ENCODE measurements around the gene MOAP1. TPM values are rescaled to one million over a fixed set of nuclear protein-coding genes. Genes with fewer than 3 reads are reported as not detected.
"Not testable (repeated sequence)": the region's sequence is repeated elsewhere in the genome, so short reads cannot be mapped to it uniquely, and the experiment has no call there.

Gene MOAP1
- polyA plus RNA-seq, 1 donor, result 34.3 TPM

DNA sequence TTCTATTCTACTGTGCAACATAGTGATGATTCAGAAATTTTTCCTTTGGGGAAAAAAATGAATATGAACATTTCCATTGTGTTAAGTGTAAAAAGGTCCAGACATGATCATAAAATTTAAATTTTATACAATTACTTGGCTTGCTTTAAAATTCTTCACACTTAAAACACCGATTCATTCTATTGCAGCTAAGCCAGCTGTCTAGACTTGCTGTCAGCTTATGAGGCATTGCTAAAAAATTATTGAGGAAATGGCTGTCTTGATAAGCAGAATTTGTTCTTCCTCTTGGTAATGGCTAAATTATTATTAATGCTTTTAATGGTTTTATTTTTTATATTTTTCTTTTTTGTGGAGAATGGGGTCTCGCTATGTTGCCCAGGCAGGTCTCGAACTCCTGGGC lies 2.3 kb upstream of the MOAP1 start:
- Histone ChIP-seq H3K4me3 (ENCODE audit: low read length) (no peak overlapping the region), H3K9me3 (ENCODE audit: control insufficient read depth, low read depth, low read length) (no peaks in the 10 kb centered on the region), H3K27me3 (ENCODE audit: control insufficient read depth, insufficient read depth, low read length) (no peaks in the 10 kb centered on the region), H3K27ac (ENCODE audit: low read length) (no peak overlapping the region), H3K4me1 (ENCODE audit: control insufficient read depth, insufficient read depth, low read length) (peaks cover 11% of the 10 kb centered on the region), H3K36me3 (ENCODE audit: control insufficient read depth, insufficient read depth, low read length) (peaks cover 18% of the 10 kb centered on the region)
- DNase-seq, result no peak
- WGBS (ENCODE audit: insufficient coverage, low lambda C conversion rate), result no CpG with 5 or more reads among the region's 3 CpGs

DNA sequence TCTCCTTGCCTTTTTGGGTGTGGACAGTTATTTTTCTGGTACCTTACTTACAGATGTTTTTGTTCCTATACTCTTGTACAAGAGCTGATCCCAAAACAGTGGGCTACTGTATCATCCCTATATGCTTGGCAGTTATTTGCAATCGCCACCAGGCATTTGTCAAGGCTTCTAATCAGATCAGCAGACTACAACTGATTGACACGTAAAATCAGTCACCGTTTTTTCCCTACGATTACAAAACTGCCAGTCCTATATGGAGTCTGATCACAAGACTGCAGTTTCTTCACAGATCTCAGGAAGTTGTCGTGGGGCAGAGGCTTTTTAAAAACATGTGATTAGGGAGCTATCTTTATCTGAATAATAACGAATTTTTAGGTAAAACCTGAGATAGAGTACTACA lies 1.8 kb upstream of the MOAP1 start:
- Histone ChIP-seq H3K4me3 (ENCODE audit: low read length) (no peak overlapping the region), H3K9me3 (ENCODE audit: control insufficient read depth, low read depth, low read length) (no peaks in the 10 kb centered on the region), H3K27ac (ENCODE audit: low read length) (no peak overlapping the region), H3K4me1 (ENCODE audit: control insufficient read depth, insufficient read depth, low read length) (peaks cover 11% of the 10 kb centered on the region), H3K27me3 (ENCODE audit: control insufficient read depth, insufficient read depth, low read length) (no peaks in the 10 kb centered on the region), H3K36me3 (ENCODE audit: control insufficient read depth, insufficient read depth, low read length) (peaks cover 18% of the 10 kb centered on the region)
- 100% methylated on average over 1 of the region's 6 CpGs for WGBS (ENCODE audit: insufficient coverage, low lambda C conversion rate)
- peak in 1 of 2 donors; percentile 24 for DNase-seq

DNA sequence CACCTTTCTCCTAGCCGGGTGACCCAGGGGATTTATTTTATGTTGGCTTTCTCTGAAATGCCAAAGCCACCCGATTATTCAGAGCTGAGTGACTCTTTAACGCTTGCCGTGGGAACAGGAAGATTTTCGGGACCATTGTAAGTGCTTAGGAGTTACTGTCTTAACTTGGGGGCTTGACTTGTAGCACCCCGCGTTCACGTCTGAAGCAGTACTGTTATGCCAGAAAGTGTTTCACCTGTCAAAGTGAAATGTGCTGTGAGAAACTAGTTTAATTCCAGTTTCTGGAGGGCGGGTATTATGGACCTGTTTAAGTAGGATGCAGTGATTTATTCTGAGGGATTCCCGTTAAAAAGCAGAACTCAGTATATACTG lies 638 bp upstream of the MOAP1 start:
- H3K9me3 ChIP-seq (ENCODE audit: control insufficient read depth, low read depth, low read length), result no peaks in the 10 kb centered on the region
- peak overlapping the region; percentile 68 for H3K4me3 ChIP-seq (ENCODE audit: low read length)
- H3K27me3 ChIP-seq (ENCODE audit: control insufficient read depth, insufficient read depth, low read length), result no peaks in the 10 kb centered on the region
- DNase-seq, result no peak
- no CpG with 5 or more reads among the region's 10 CpGs for WGBS (ENCODE audit: insufficient coverage, low lambda C conversion rate)
- peaks cover 11% of the 10 kb centered on the region for H3K4me1 ChIP-seq (ENCODE audit: control insufficient read depth, insufficient read depth, low read length)
- H3K27ac ChIP-seq (ENCODE audit: low read length), result peak overlapping the region; percentile 93
- H3K36me3 ChIP-seq (ENCODE audit: control insufficient read depth, insufficient read depth, low read length), result peaks cover 18% of the 10 kb centered on the region

DNA sequence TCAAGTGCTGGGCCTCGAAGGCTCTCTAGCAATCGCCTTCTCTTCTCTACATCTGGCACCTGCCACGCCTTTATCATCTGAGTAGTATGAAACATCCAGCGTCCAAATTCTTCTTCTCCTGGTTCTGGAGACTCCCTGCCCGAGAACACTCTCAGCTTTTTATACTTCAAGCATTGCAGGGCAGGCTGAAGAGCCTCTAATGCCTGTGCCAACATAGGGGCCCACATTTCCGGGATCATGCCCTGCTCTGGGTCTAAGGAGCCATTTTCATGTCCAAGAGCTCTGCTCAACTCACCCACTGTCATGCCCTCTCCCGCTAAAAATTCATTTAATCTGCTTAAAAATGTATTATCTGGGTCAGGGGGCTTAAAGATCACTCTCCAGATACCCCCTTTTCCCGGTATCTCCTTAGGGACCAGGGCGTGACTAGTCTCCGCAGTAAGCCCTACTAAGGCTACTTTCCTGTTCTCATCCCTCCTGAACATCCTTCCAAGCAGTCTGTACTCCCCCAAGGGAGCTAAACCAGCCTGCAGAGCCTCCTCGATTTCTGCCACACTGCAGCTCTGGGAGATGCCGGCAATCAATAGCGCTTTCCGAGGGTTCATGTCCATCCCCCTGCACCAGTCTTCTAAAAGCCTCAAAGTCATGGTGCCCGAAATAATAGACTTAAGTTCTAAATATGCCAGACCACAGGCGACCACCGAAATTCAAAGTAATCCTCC lies 940 bp downstream of the MOAP1 start:
- Histone ChIP-seq H3K27ac (ENCODE audit: low read length) (peak overlapping the region; percentile 54), H3K4me1 (ENCODE audit: control insufficient read depth, insufficient read depth, low read length) (peaks cover 11% of the 10 kb centered on the region), H3K36me3 (ENCODE audit: control insufficient read depth, insufficient read depth, low read length) (peaks cover 16% of the 10 kb centered on the region), H3K4me3 (ENCODE audit: low read length) (peak overlapping the region; percentile 95), H3K27me3 (ENCODE audit: control insufficient read depth, insufficient read depth, low read length) (no peaks in the 10 kb centered on the region), H3K9me3 (ENCODE audit: control insufficient read depth, low read depth, low read length) (no peaks in the 10 kb centered on the region)
- WGBS (ENCODE audit: insufficient coverage, low lambda C conversion rate), result 40% methylated on average over 1 of the region's 17 CpGs
- DNase-seq, result peak in 1 of 2 donors; percentile 22

DNA sequence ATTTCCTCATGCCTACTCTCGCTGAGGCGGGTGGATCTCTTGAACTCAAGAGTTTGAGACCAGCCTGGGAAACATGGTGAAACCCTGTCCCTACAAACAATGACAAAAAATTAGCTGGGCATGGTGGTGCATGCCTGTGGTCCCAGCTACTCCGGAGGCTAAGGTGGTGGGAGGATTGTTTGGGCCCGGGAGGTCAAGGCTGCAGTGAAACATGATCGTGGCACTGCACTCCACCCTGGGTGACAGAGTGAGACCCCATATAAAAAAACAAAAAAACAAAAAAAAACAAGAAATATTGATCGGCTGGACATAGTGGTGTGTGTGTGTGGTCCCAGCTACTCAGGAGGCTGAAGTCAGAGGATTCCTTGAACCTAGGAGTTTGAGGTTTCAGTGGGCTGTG lies 9.2 kb downstream of the MOAP1 start:
- no peak for DNase-seq
- no peaks in the 10 kb centered on the region for H3K9me3 ChIP-seq (ENCODE audit: control insufficient read depth, low read depth, low read length)
- peaks cover 9% of the 10 kb centered on the region for H3K4me1 ChIP-seq (ENCODE audit: control insufficient read depth, insufficient read depth, low read length)
- H3K27ac ChIP-seq (ENCODE audit: low read length), result no peak overlapping the region
- WGBS (ENCODE audit: insufficient coverage, low lambda C conversion rate), result 80% methylated on average over 1 of the region's 6 CpGs
- no peaks in the 10 kb centered on the region for H3K36me3 ChIP-seq (ENCODE audit: control insufficient read depth, insufficient read depth, low read length)
- H3K27me3 ChIP-seq (ENCODE audit: control insufficient read depth, insufficient read depth, low read length), result no peaks in the 10 kb centered on the region
- no peak overlapping the region for H3K4me3 ChIP-seq (ENCODE audit: low read length)

DNA sequence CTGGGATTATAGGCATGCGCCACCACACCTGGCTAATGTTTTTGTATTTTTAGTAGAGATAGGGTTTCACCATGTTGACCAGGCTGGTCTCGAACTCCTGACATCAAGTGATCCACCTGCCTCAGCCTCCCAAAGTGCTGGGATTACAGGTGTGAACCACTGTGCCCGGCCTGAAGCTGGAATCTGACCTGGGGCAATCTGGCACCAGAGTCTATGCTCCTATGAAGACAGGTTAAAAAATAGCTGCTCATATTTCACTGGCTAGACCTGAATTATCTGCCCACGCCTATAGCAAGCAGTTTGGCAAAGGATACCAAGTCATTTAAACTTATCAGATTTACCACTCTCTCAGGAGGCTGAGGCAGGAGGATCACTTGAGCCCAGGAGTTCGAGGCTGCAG lies 10.0 kb downstream of the MOAP1 start:
- H3K27ac ChIP-seq (ENCODE audit: low read length), result not testable (repeated sequence)
- WGBS (ENCODE audit: insufficient coverage, low lambda C conversion rate), result no CpG with 5 or more reads among the region's 5 CpGs

DNA sequence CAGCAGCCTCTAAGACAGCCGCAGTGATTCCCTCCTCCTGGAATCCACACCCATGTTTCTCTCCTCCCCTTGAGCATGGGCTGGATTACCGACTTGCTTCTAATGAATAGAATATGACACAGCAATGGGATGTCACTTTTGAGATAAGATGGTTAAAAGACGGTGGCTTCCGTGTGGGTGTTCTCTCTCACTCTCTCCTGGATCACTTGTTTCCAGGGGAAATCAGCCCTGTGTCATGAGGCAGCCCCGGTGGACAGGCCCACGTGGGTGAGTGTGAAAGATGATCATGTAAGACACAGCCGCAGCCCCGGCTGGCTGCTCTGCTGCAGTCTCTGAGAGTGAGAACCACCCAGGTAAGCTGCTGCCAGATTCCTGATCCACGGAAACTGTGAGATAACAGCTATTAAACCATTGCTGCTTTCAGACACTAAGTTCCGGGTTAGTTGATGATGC lies 10.7 kb downstream of the MOAP1 start:
- no peak overlapping the region for H3K4me3 ChIP-seq (ENCODE audit: low read length)
- H3K27ac ChIP-seq (ENCODE audit: low read length), result no peak overlapping the region
- WGBS (ENCODE audit: insufficient coverage, low lambda C conversion rate), result no CpG with 5 or more reads among the region's 10 CpGs
- no peaks in the 10 kb centered on the region for H3K27me3 ChIP-seq (ENCODE audit: control insufficient read depth, insufficient read depth, low read length)
- DNase-seq, result peak; percentile 54 to 73
- no peaks in the 10 kb centered on the region for H3K36me3 ChIP-seq (ENCODE audit: control insufficient read depth, insufficient read depth, low read length)
- no peaks in the 10 kb centered on the region for H3K9me3 ChIP-seq (ENCODE audit: control insufficient read depth, low read depth, low read length)
- peaks cover 9% of the 10 kb centered on the region for H3K4me1 ChIP-seq (ENCODE audit: control insufficient read depth, insufficient read depth, low read length)

More for the DNA sequence above, 10.0 kb downstream of the MOAP1 start:
- not testable (repeated sequence) for H3K36me3 ChIP-seq (ENCODE audit: control insufficient read depth, insufficient read depth, low read length); H3K4me3 ChIP-seq (ENCODE audit: low read length); DNase-seq; H3K27me3 ChIP-seq (ENCODE audit: control insufficient read depth, insufficient read depth, low read length); H3K9me3 ChIP-seq (ENCODE audit: control insufficient read depth, low read depth, low read length); H3K4me1 ChIP-seq (ENCODE audit: control insufficient read depth, insufficient read depth, low read length)

DNA sequence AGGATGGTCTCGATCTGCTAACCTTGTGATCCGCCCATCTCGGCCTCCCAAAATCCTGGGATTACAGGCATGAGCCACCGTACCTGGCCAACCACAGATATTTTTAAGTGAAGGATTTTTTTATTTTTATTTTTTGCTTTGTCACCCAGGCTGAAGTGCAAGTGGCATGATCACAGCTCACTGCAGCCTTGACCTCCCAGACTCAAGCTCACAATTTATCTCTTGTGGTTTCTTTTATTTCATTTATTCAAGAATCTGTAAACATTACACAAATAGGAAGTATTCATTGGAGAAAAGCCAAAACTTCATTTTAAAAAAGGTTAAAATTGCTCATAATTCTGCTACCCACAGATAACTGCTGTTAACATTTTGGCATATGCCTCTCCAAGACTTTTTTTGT lies 13.3 kb downstream of the MOAP1 start:
- no CpG with 5 or more reads among the region's 4 CpGs for WGBS (ENCODE audit: insufficient coverage, low lambda C conversion rate)
- H3K36me3 ChIP-seq (ENCODE audit: control insufficient read depth, insufficient read depth, low read length), result no peaks in the 10 kb centered on the region
- no peak overlapping the region for H3K27ac ChIP-seq (ENCODE audit: low read length)
- no peaks in the 10 kb centered on the region for H3K9me3 ChIP-seq (ENCODE audit: control insufficient read depth, low read depth, low read length)
- peaks cover 9% of the 10 kb centered on the region for H3K4me1 ChIP-seq (ENCODE audit: control insufficient read depth, insufficient read depth, low read length)
- H3K4me3 ChIP-seq (ENCODE audit: low read length), result no peak overlapping the region
- no peak for DNase-seq
- H3K27me3 ChIP-seq (ENCODE audit: control insufficient read depth, insufficient read depth, low read length), result no peaks in the 10 kb centered on the region

DNA sequence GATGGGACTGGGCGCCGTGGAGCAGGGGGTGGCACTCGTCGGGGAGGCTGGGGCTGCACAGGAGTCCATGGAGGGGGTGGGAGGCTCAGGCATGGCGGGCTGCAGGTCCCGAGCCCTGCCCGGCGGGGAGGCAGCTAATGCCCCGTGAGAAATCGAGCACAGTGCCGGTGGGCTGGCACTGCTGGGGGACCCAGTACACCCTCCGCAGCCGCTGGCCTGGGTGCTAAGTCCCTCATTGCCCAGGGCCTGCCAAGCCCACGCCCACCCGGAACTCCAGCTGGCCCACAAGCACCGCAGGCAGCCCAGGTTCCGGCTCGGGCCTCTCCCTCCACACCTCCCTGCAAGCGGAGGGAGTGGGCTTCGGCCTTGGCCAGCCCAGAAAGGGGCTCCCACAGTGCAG lies 14.6 kb downstream of the MOAP1 start:
- WGBS (ENCODE audit: insufficient coverage, low lambda C conversion rate), result no CpG with 5 or more reads among the region's 20 CpGs
- H3K27me3 ChIP-seq (ENCODE audit: control insufficient read depth, insufficient read depth, low read length); H3K36me3 ChIP-seq (ENCODE audit: control insufficient read depth, insufficient read depth, low read length); DNase-seq; H3K4me3 ChIP-seq (ENCODE audit: low read length); H3K4me1 ChIP-seq (ENCODE audit: control insufficient read depth, insufficient read depth, low read length); H3K27ac ChIP-seq (ENCODE audit: low read length); H3K9me3 ChIP-seq (ENCODE audit: control insufficient read depth, low read depth, low read length): not testable (repeated sequence)

DNA sequence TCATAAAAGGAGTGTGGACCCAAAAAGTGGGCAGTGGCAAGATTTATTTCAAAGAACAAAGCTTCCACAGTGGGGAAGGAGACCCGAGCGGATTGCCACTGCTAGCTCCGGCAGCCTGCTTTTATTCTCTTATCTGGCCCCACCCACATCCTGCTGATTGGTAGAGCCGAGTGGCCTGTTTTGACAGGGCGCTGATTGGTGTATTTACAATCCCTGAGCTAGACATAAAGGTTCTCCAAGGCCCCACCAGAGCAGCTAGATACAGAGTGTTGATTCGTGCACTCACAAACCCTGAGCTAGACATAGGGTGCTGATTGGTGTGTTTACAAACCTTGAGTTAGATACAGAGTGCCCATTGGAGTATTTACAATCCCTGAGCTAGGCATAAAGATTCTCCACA lies 15.1 kb downstream of the MOAP1 start:
- H3K36me3 ChIP-seq (ENCODE audit: control insufficient read depth, insufficient read depth, low read length); DNase-seq; H3K27ac ChIP-seq (ENCODE audit: low read length); H3K9me3 ChIP-seq (ENCODE audit: control insufficient read depth, low read depth, low read length); H3K4me3 ChIP-seq (ENCODE audit: low read length); H3K27me3 ChIP-seq (ENCODE audit: control insufficient read depth, insufficient read depth, low read length); H3K4me1 ChIP-seq (ENCODE audit: control insufficient read depth, insufficient read depth, low read length): not testable (repeated sequence)
- WGBS (ENCODE audit: insufficient coverage, low lambda C conversion rate), result no CpG with 5 or more reads among the region's 6 CpGs

DNA sequence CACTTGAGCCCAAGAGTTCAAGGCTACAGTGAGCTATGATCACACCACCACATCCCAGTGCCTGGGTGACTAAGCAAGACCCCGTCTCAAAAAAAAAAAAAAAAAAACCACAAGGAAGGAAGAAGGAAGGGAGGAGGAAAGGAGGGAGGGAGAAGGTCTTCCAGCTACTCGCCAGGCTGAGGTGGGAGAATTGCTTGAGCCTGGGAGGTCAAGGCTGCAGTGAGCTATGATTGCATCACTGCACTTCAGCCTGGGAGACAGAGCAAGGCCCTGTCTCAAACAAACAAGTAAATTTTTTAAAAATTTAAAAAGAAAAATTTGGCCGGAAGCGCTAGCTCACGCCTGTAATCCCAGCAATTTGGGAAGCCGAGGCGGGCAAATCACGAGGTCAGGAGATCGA lies 16.1 kb downstream of the MOAP1 start:
- H3K4me1 ChIP-seq (ENCODE audit: control insufficient read depth, insufficient read depth, low read length); DNase-seq; H3K9me3 ChIP-seq (ENCODE audit: control insufficient read depth, low read depth, low read length); H3K36me3 ChIP-seq (ENCODE audit: control insufficient read depth, insufficient read depth, low read length); H3K27me3 ChIP-seq (ENCODE audit: control insufficient read depth, insufficient read depth, low read length); H3K27ac ChIP-seq (ENCODE audit: low read length); H3K4me3 ChIP-seq (ENCODE audit: low read length): not testable (repeated sequence)
- no CpG with 5 or more reads among the region's 9 CpGs for WGBS (ENCODE audit: insufficient coverage, low lambda C conversion rate)
